PC-9 (cell line): ENCODE results near the gene CMTM7. TPM values are rescaled to one million over a fixed set of nuclear protein-coding genes. Genes with fewer than 3 reads are reported as not detected.

Experiments used
- BruUV-seq: library from RNA; stranded (reverse); fragments of 400-500 nt; replicated peaks from 2 replicates; lab custom pipeline; 2021; lab: Mats Ljungman, UMichigan
- CTCF ChIA-PET: fragments of 300-600 bp; sonication (Branson Sonifier 250); formaldehyde crosslinking; loops from one replicate; lab custom pipeline; 2022; ENCODE audit warnings: antibody characterized with exemption; lab: Charles Lee
- POLR2A ChIA-PET: fragments of 300-600 bp; sonication (Branson Sonifier 250); formaldehyde crosslinking; loops from one replicate; lab custom pipeline; 2022; ENCODE audit warnings: antibody characterized with exemption; ENCODE audit not compliant: unreplicated experiment; lab: Charles Lee
- DNase-seq, 2 experiments: peaks; one replicate each; pipeline versions ENCODE4 v3.0.0 to v3.0.0-alpha.2; 2015 to 2022; ENCODE audit warnings: mixed read lengths in 1 of 2
- H2AFZ ChIP-seq: fragments of 200-600 bp; sonication (generic); 2 replicates; pipeline ENCODE4 v1.8.1; 2017; ENCODE audit warnings: antibody characterized with exemption
- H3F3A ChIP-seq: fragments of 200-600 bp; sonication (generic); 2 replicates; pipeline ENCODE4 v1.8.1; 2017; ENCODE audit warnings: antibody characterized with exemption, mild to moderate bottlenecking, low read depth; ENCODE audit not compliant: insufficient read depth
- H3K27ac ChIP-seq: fragments of 200-600 bp; sonication (generic); 2 replicates; pipeline ENCODE4 v1.6.1; 2016; ENCODE audit warnings: mixed run types
- H3K27me3 ChIP-seq: fragments of 200-600 bp; sonication (generic); 2 replicates; pipeline ENCODE4 v1.6.1; 2016; ENCODE audit warnings: low read depth, mixed run types; ENCODE audit not compliant: insufficient read depth
- H3K36me3 ChIP-seq: fragments of 200-600 bp; sonication (generic); 2 replicates; pipeline ENCODE4 v1.6.1; 2016; ENCODE audit warnings: low read depth, mixed run types
- H3K4me1 ChIP-seq: fragments of 200-600 bp; sonication (generic); replicated peaks from 2 replicates; pipeline ENCODE4 v1.6.1; 2016; ENCODE audit warnings: mixed run types; ENCODE audit not compliant: insufficient read depth
- H3K4me2 ChIP-seq: fragments of 200-600 bp; sonication (generic); 2 replicates; pipeline ENCODE4 v1.6.1; 2017; ENCODE audit warnings: mixed run types
- H3K4me3 ChIP-seq: fragments of 200-600 bp; sonication (generic); 2 replicates; pipeline ENCODE4 v1.6.1; 2016; ENCODE audit warnings: mixed run types
- H3K79me2 ChIP-seq: fragments of 200-600 bp; sonication (generic); 2 replicates; pipeline ENCODE4 v1.6.1; 2017; ENCODE audit warnings: low read depth, mixed run types
- H3K9me2 ChIP-seq: fragments of 200-600 bp; sonication (generic); 2 replicates; pipeline ENCODE4 v1.8.1; 2017; ENCODE audit warnings: mild to moderate bottlenecking; ENCODE audit not compliant: insufficient read depth
- H3K9me3 ChIP-seq: fragments of 200-600 bp; sonication (generic); 2 replicates; pipeline ENCODE4 v1.8.1; 2016; ENCODE audit warnings: low read depth; ENCODE audit not compliant: insufficient read depth
- H4K20me1 ChIP-seq: fragments of 200-600 bp; sonication (generic); 2 replicates; pipeline ENCODE4 v1.8.1; 2017; ENCODE audit not compliant: insufficient read depth
- CTCF ChIP-seq: fragments of 200-600 bp; sonication (generic); conservative IDR thresholded peaks from 2 replicates; pipeline ENCODE4 v1.6.1; 2017; ENCODE audit warnings: mixed run types, antibody characterized with exemption, mild to moderate bottlenecking, moderate library complexity
- EZH2 ChIP-seq: fragments of 200-600 bp; sonication (generic); IDR thresholded peaks from 2 replicates; pipeline ENCODE4 v1.8.0; 2017; ENCODE audit warnings: antibody characterized with exemption, low read depth
- intact Hi-C: fragments of 100-400 bp; cut with micrococcal nuclease; formaldehyde crosslinking; loops from one replicate; pipeline ENCODE4 v1.10.0; 2022; ENCODE audit not compliant: unreplicated experiment
- total RNA-seq: library from RNA; stranded (reverse); gene quantifications from 2 replicates; pipeline ENCODE4 v1.2.3, GENCODE V29; 2021

CMTM7 gene
- total RNA-seq, 1 experiment from 2014 or later, result 37.1 TPM

DNA sequence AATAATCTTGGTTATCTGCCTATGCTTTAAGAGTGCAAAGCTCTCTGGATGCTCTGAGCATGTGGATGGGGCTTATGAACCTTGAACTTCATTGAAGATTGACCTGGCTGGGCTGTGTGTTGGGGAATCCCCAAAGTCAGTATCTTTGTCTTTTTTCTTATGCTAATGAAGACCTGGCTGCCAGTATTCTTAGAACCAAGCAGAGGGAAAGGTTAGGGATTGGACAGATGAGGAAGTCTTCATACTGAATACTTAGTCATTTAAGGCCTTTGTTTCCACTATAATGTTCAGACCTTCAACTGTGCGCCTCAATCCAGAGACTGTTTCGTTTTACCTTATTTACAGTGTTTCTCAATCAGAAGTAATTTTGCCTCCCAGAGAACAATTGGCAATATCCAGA, 42.5 kb upstream of the CMTM7 start:
- no peak for DNase-seq
- Histone ChIP-seq H3K4me3 (no peak overlapping the region), H3F3A (no peaks in the 10 kb centered on the region), H3K4me1 (0 out of 2 replicates have a peak, but pooled peaks cover 4% of the 10 kb centered on the region), H3K27ac (no peak overlapping the region), H3K27me3 (no peaks in the 10 kb centered on the region), H2AFZ (no peak overlapping the region), H3K9me3 (no peaks in the 10 kb centered on the region), H4K20me1 (no peaks in the 10 kb centered on the region), H3K79me2 (no peaks in the 10 kb centered on the region), H3K9me2 (no peaks in the 10 kb centered on the region), H3K36me3 (no peaks in the 10 kb centered on the region), H3K4me2 (no peak overlapping the region)
- no TSS peak for BruUV-seq
- POLR2A ChIA-PET, result no interaction called here
- CTCF ChIA-PET, result interaction anchor here (0.6 kb wide), 1 partner anchor 9 kb away, joined by 3 read pairs; no protein-coding TSS in a partner anchor
- intact Hi-C loops, result no loop called here
- TF ChIP-seq EZH2, result no peak
- TF ChIP-seq CTCF, result no peak

DNA sequence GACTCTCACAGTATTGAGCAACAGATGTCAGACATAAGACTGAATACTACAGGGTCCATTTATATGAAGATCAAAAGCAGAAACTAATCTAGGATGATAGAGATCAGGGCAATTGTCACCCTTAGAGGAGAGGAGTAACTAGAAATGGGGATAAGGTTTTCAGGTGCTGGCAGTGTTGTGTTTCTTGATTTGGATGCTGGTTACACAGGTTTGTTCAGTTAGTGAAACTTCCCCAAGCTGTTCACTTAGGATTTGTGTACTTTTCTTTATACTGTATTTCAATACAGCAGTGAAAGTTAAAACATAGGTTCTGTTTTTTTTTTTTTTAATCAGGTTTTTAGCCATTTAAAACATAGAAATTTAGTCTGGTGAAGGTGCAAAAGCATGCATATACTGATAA, 39.1 kb upstream of the CMTM7 start:
- H3K9me2 ChIP-seq, result no peaks in the 10 kb centered on the region
- no peaks in the 10 kb centered on the region for H3F3A ChIP-seq
- peak in 1 of 2 experiments; percentile 39 for DNase-seq
- no peaks in the 10 kb centered on the region for H3K27me3 ChIP-seq
- POLR2A ChIA-PET, result no interaction called here
- TF ChIP-seq CTCF (no peak), EZH2 (no peak)
- no peak overlapping the region for H2AFZ ChIP-seq
- no peaks in the 10 kb centered on the region for H3K36me3 ChIP-seq
- H3K4me2 ChIP-seq, result no peak overlapping the region
- no peak overlapping the region for H3K27ac ChIP-seq
- H3K79me2 ChIP-seq, result no peaks in the 10 kb centered on the region
- CTCF ChIA-PET, result no interaction called here
- no peaks in the 10 kb centered on the region for H4K20me1 ChIP-seq
- intact Hi-C loops, result no loop called here
- no peaks in the 10 kb centered on the region for H3K9me3 ChIP-seq
- 0 out of 2 replicates have a peak, but pooled peaks cover 4% of the 10 kb centered on the region for H3K4me1 ChIP-seq
- BruUV-seq, result no TSS peak
- H3K4me3 ChIP-seq, result no peak overlapping the region

- Histone ChIP-seq H3K9me2 (no peaks in the 10 kb centered on the region), H3K4me3 (no peak overlapping the region), H3K9me3 (no peaks in the 10 kb centered on the region), H2AFZ (no peak overlapping the region), H3F3A (no peaks in the 10 kb centered on the region), H3K4me2 (no peak overlapping the region), H3K27ac (no peak overlapping the region), H3K36me3 (no peaks in the 10 kb centered on the region), H3K27me3 (no peaks in the 10 kb centered on the region), H4K20me1 (no peaks in the 10 kb centered on the region), H3K4me1 (0 out of 2 replicates have a peak, but pooled peaks cover 4% of the 10 kb centered on the region), H3K79me2 (no peaks in the 10 kb centered on the region)
- BruUV-seq, result no TSS peak
- no peak for DNase-seq
- intact Hi-C loops, result no loop called here
- no peak for TF ChIP-seq CTCF
- TF ChIP-seq EZH2, result no peak
- CTCF ChIA-PET, result no interaction called here
- POLR2A ChIA-PET, result no interaction called here
These were observed 38.3 kb upstream of the CMTM7 start for GRCh38 chr3:32353351-32353750.
